GM18505 (cell line): ENCODE measurements around the gene ZFP82.

Experiments used
- ATAC-seq: cut with Tn5 transposase; IDR thresholded peaks from one replicate; pipeline ENCODE4 v1.9.1; 2021; ENCODE audit not compliant: unreplicated experiment
- POLR2A ChIP-seq: IDR thresholded peaks from 4 replicates; pipeline ENCODE4 v1.6.1; 2011; ENCODE audit warnings: borderline replicate concordance; ENCODE audit not compliant: insufficient read depth, insufficient read length; ENCODE audit errors: extremely low read depth

ZFP82 gene

GRCh38 chr19:36392916-36393673, 25.3 kb downstream of the ZFP82 start:
- no peak for TF ChIP-seq POLR2A

GRCh38 chr19:36379510-36379819, 39.0 kb downstream of the ZFP82 start:
- no peak for ATAC-seq
- TF ChIP-seq POLR2A: no peak

More at GRCh38 chr19:36392916-36393673, 25.3 kb downstream of the ZFP82 start:
- no peak for ATAC-seq

GRCh38 chr19:36378625-36379509, 39.6 kb downstream of the ZFP82 start, which contains the start of gene ZFP14:
ZFP14 (minus strand) TSS chr19:36379201; CDS start chr19:36367892, 11,309 bp downstream.
- TF ChIP-seq POLR2A: peak; percentile 62
- ATAC-seq: peak; percentile 96

- no peak for ATAC-seq
- TF ChIP-seq POLR2A: no peak
Observed at GRCh38 chr19:36377541-36378178, 40.8 kb downstream of the ZFP82 start.

GRCh38 chr19:36373638-36374156, 44.7 kb downstream of the ZFP82 start:
- no peak for TF ChIP-seq POLR2A
- ATAC-seq: no peak

- no peak for TF ChIP-seq POLR2A
- no peak for ATAC-seq
Observed at GRCh38 chr19:36371886-36372285, 46.6 kb downstream of the ZFP82 start.

GRCh38 chr19:36363845-36364244, 54.6 kb downstream of the ZFP82 start:
- ATAC-seq: no peak
- TF ChIP-seq POLR2A: no peak
